Measurements from ENCODE around the gene TBC1D14. TPM values are rescaled to one million over a fixed set of nuclear protein-coding genes. Genes with fewer than 3 reads are reported as not detected.

TBC1D14 gene
- total and polyA plus RNA-seq, 2 of the 4 experiments (the other 2 are of a cell fraction) = 31.7 to 40.7 TPM

DNA sequence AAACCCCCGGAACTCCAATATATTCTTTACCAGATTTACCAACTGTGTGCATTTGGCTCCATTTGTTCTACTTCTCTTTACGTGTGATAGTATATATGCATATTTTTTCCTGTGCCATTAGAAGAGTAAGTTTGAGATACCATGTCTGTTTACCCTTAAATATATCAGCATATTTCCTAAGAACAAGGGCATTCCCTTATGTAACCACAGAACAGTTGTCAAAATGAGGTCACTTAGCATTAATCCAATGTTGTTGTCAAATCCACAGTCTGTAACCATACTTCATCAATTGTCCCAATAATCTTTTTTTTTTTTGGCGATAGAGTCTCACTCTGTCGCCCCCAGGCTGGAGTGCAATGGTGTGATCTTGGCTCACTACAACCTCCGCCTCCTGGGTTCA lies 55.2 kb downstream of the TBC1D14 start:
- H3K4me2 ChIP-seq (ENCODE audit: low read depth, low read length) = no peak overlapping the region
- no peak overlapping the region for H3K18ac ChIP-seq (ENCODE audit: low read depth, low read length)
- no peaks in the 10 kb centered on the region for H3K9me1 ChIP-seq (ENCODE audit: insufficient read depth, low read length)
- intact Hi-C loops (cut with micrococcal nuclease) (no loop called here), in situ Hi-C loops (cut with MboI; ENCODE audit: low sequenced_read_pairs) (no loop called here), dilution Hi-C loops (cut with HindIII; ENCODE audit: low sequenced_read_pairs, unreplicated experiment) (no loop called here)
- H2AFZ ChIP-seq (replicated peaks; ENCODE audit: low read length, poor library complexity) = no peak overlapping the region
- no peak overlapping the region for H2AK5ac ChIP-seq (ENCODE audit: low read depth, low read length)
- H3K56ac ChIP-seq (ENCODE audit: extremely low read depth, insufficient read depth, low read length) = no peak overlapping the region
- H3K27me3 ChIP-seq (ENCODE audit: control insufficient read depth, insufficient read depth, low read length) = no peaks in the 10 kb centered on the region
- H2AK9ac ChIP-seq (replicated peaks; ENCODE audit: low read depth, low read length, poor library complexity) = no peak overlapping the region
- peaks cover 1% of the 10 kb centered on the region; the same call in 1 of the 2 replicates for H3K36me3 ChIP-seq (ENCODE audit: control insufficient read depth, insufficient read depth, low read length)
- ATAC-seq (ENCODE audit: low read depth) (no peak), DNase-seq (no peak)
- H2BK15ac ChIP-seq (ENCODE audit: low read depth, low read length) = no peak overlapping the region
- no peak overlapping the region for H3K14ac ChIP-seq (replicated peaks; ENCODE audit: low read depth, low read length)
- no peak overlapping the region for H3K23ac ChIP-seq (ENCODE audit: low read depth, low read length)
- BruUV-seq (replicated peaks) = no TSS peak
- ChIA-PET POLR2A (ENCODE audit: unreplicated experiment) (no interaction called here), CTCF (interaction anchor here (2.2 kb wide), 1 partner anchor 10 kb away, joined by 10 read pairs; no protein-coding TSS in a partner anchor)
- WGBS, 2 experiments (ENCODE audit: extremely low coverage in 2 of 2, insufficient read length in 1 of 2) = 100% methylated on average over 1 of the region's 5 CpGs; no CpG with 5 or more reads in 1 of the 2 experiments
- H4K20me1 ChIP-seq (ENCODE audit: insufficient read depth, low read length) = peaks cover 7% of the 10 kb centered on the region; the same call in 1 of the 2 replicates
- H4K8ac ChIP-seq (ENCODE audit: low read depth in 2 of 2, low read length in 2 of 2) = no peak overlapping the region
- no peaks in the 10 kb centered on the region for H3K9me3 ChIP-seq (ENCODE audit: control insufficient read depth, insufficient read depth, low read length)
- no peak overlapping the region for H4K91ac ChIP-seq (ENCODE audit: insufficient read depth, low read depth, low read length)
- H2BK5ac ChIP-seq (ENCODE audit: low read depth, low read length, poor library complexity, severe bottlenecking) = no peak overlapping the region
- TF ChIP-seq ELK1 (IDR thresholded peaks at IDR 0.05; ENCODE audit: borderline replicate concordance, low read depth, low read length) (no peak), BHLHE40 (IDR thresholded peaks at IDR 0.05; ENCODE audit: low read depth, low read length) (no peak), MAZ (IDR thresholded peaks at IDR 0.05; ENCODE audit: borderline replicate concordance, low read depth, low read length) (no peak), CEBPB (IDR thresholded peaks at IDR 0.05; ENCODE audit: low read depth, low read length) (no peak), MXI1 (IDR thresholded peaks at IDR 0.05; ENCODE audit: borderline replicate concordance, low read depth, low read length) (no peak), POLR2A (IDR thresholded peaks at IDR 0.05; ENCODE audit: low read depth, low read length) (no peak), MAFK (IDR thresholded peaks at IDR 0.05; ENCODE audit: low read depth, low read length) (no peak)
- H2BK120ac ChIP-seq (ENCODE audit: low read depth, low read length) = no peak overlapping the region
- H3K4ac ChIP-seq (ENCODE audit: low read depth, low read length) = no peak overlapping the region
- peaks cover 7% of the 10 kb centered on the region; the same call in 1 of the 2 replicates for H3K4me1 ChIP-seq (ENCODE audit: control insufficient read depth, insufficient read depth, low read length)
- H3K27ac ChIP-seq (ENCODE audit: insufficient read depth, low read length) = no peak overlapping the region
- H2BK20ac ChIP-seq (ENCODE audit: low read depth, low read length) = no peak overlapping the region
- H4K5ac ChIP-seq (ENCODE audit: low read depth, low read length) = no peak overlapping the region
- H3K79me1 ChIP-seq (ENCODE audit: low read depth in 1 of 2, low read length in 2 of 2) = peaks cover 15 to 18% of the 10 kb centered on the region in 2 experiments; a peak in 3 of 4 replicates
- no peak overlapping the region for H3K9ac ChIP-seq (ENCODE audit: low read depth, low read length)
- H3K4me3 ChIP-seq (ENCODE audit: insufficient read depth, low read depth, low read length) = no peak overlapping the region
